Measurements from ENCODE around the gene CZIB.

CZIB gene

GRCh38 chr1:53220171-53220961 is at the start of gene CZIB:
Gene CZIB, minus strand, starts transcription at chr1:53220634. Its CDS starts 59 bp downstream, at chr1:53220575.
- DNase-seq = peak; percentile 95

GRCh38 chr1:53270107-53270506 is 49.7 kb upstream of the CZIB start:
- no peak for DNase-seq

- no peak for DNase-seq
These were observed 47.3 kb upstream of the CZIB start for GRCh38 chr1:53267761-53268160.

- no peak for DNase-seq
These were observed 45.6 kb upstream of the CZIB start for GRCh38 chr1:53266038-53266437.

GRCh38 chr1:53265581-53265980 is 45.1 kb upstream of the CZIB start:
- no peak for DNase-seq

- DNase-seq = no peak
These were observed 43.6 kb upstream of the CZIB start for GRCh38 chr1:53264048-53264447.

GRCh38 chr1:53262000-53262399 is 41.6 kb upstream of the CZIB start:
- no peak for DNase-seq

GRCh38 chr1:53260631-53261247 is 40.3 kb upstream of the CZIB start:
- no peak for DNase-seq

- no peak for DNase-seq
These were observed 39.5 kb upstream of the CZIB start for GRCh38 chr1:53259932-53260331.

- no peak for DNase-seq
These were observed 37.8 kb upstream of the CZIB start for GRCh38 chr1:53258216-53258615.

GRCh38 chr1:53257454-53258081 is 37.1 kb upstream of the CZIB start:
- no peak for DNase-seq

GRCh38 chr1:53256511-53257453 is 36.3 kb upstream of the CZIB start:
- DNase-seq = no peak

- no peak for DNase-seq
These were observed 34.6 kb upstream of the CZIB start for GRCh38 chr1:53255031-53255430.

GRCh38 chr1:53254011-53254640 is 33.7 kb upstream of the CZIB start:
- no peak for DNase-seq

GRCh38 chr1:53250325-53250724 is 29.9 kb upstream of the CZIB start:
- DNase-seq = no peak

GRCh38 chr1:53249706-53250105 is 29.3 kb upstream of the CZIB start:
- DNase-seq = no peak

- no peak for DNase-seq
These were observed 26.1 kb upstream of the CZIB start for GRCh38 chr1:53246261-53247134.

GRCh38 chr1:53244141-53244540 is 23.7 kb upstream of the CZIB start:
- DNase-seq = no peak

- no peak for DNase-seq
These were observed 21.9 kb upstream of the CZIB start for GRCh38 chr1:53242381-53242780.

GRCh38 chr1:53241828-53242227 is 21.4 kb upstream of the CZIB start:
- DNase-seq = no peak
